SJCRH30 (cell line): ENCODE measurements around the gene MARCHF3. TPM values are rescaled to one million over a fixed set of nuclear protein-coding genes. Genes with fewer than 3 reads are reported as not detected.

Experiments used
- DNase-seq, 2 experiments: peaks; one replicate each; pipeline ENCODE4 v3.0.0-alpha.2; 2015 to 2020
- H3K27ac ChIP-seq: fragments of 250-450 bp; sonication (Bioruptor Pico); 2 replicates; pipeline ENCODE4 v1.5.1; 2020; ENCODE audit warnings: mild to moderate bottlenecking, moderate library complexity
- H3K27me3 ChIP-seq: fragments of 250-450 bp; sonication (Bioruptor Pico); 2 replicates; pipeline ENCODE4 v1.5.1; 2020; ENCODE audit warnings: mild to moderate bottlenecking, moderate library complexity
- H3K36me3 ChIP-seq: fragments of 250-450 bp; sonication (Bioruptor Pico); 2 replicates; pipeline ENCODE4 v1.5.1; 2020; ENCODE audit warnings: mild to moderate bottlenecking, moderate library complexity
- H3K4me1 ChIP-seq: fragments of 250-450 bp; sonication (Bioruptor Pico); 2 replicates; pipeline ENCODE4 v1.5.1; 2020; ENCODE audit warnings: mild to moderate bottlenecking, moderate library complexity
- H3K4me3 ChIP-seq: fragments of 250-450 bp; sonication (Bioruptor Pico); 2 replicates; pipeline ENCODE4 v1.5.1; 2020; ENCODE audit warnings: mild to moderate bottlenecking, moderate library complexity
- H3K9me3 ChIP-seq: fragments of 250-450 bp; sonication (Bioruptor Pico); replicated peaks from 2 replicates; pipeline ENCODE4 v1.5.1; 2020; ENCODE audit warnings: mild to moderate bottlenecking, moderate library complexity
- total RNA-seq: library from RNA; depleted of rRNA; stranded (reverse); fragments of >200 nt; shearing (Covaris generic); gene quantifications from 2 replicates; pipeline ENCODE4 v1.2.3, GENCODE V29; 2014

Gene MARCHF3
- total RNA-seq, 1 experiment from 2014 or later, result 40.8 TPM

- DNase-seq, result no peak
- H3K27ac ChIP-seq, result peak overlapping the region; percentile 55
- H3K9me3 ChIP-seq, result no peaks in the 10 kb centered on the region
- H3K4me3 ChIP-seq, result no peak overlapping the region
- peaks cover 56% of the 10 kb centered on the region for H3K4me1 ChIP-seq
- H3K36me3 ChIP-seq, result no peaks in the 10 kb centered on the region
- H3K27me3 ChIP-seq, result no peaks in the 10 kb centered on the region
Measured at GRCh38 chr5:126973193-126973592, 57.2 kb downstream of the MARCHF3 start.

GRCh38 chr5:126972062-126972895 lies 58.1 kb downstream of the MARCHF3 start:
- peak; percentile 41 to 80 for DNase-seq
- Histone ChIP-seq H3K9me3 (no peaks in the 10 kb centered on the region), H3K4me1 (peaks cover 56% of the 10 kb centered on the region), H3K4me3 (no peak overlapping the region), H3K27ac (peak overlapping the region; percentile 55), H3K27me3 (no peaks in the 10 kb centered on the region), H3K36me3 (no peaks in the 10 kb centered on the region)

- no peak overlapping the region for H3K4me3 ChIP-seq
Measured at GRCh38 chr5:126971455-126972031, 58.8 kb downstream of the MARCHF3 start.

GRCh38 chr5:126970517-126971017 lies 59.8 kb downstream of the MARCHF3 start:
- H3K4me3 ChIP-seq, result no peak overlapping the region
- DNase-seq, result peak in 1 of 2 experiments; percentile 43
- H3K27ac ChIP-seq, result no peak overlapping the region
- H3K9me3 ChIP-seq, result no peaks in the 10 kb centered on the region
- no peaks in the 10 kb centered on the region for H3K36me3 ChIP-seq
- no peaks in the 10 kb centered on the region for H3K27me3 ChIP-seq
- H3K4me1 ChIP-seq, result peaks cover 44% of the 10 kb centered on the region

More at GRCh38 chr5:126971455-126972031, 58.8 kb downstream of the MARCHF3 start:
- DNase-seq, result peak in 1 of 2 experiments; percentile 35
- Histone ChIP-seq H3K36me3 (no peaks in the 10 kb centered on the region), H3K4me1 (peaks cover 51% of the 10 kb centered on the region), H3K9me3 (no peaks in the 10 kb centered on the region), H3K27ac (peak overlapping the region; percentile 7; the same call in 1 of the 2 replicates), H3K27me3 (no peaks in the 10 kb centered on the region)

GRCh38 chr5:126969548-126969947 lies 60.8 kb downstream of the MARCHF3 start:
- no peaks in the 10 kb centered on the region for H3K27me3 ChIP-seq
- no peaks in the 10 kb centered on the region for H3K36me3 ChIP-seq
- H3K4me1 ChIP-seq, result peaks cover 45% of the 10 kb centered on the region
- no peak for DNase-seq
- no peak overlapping the region for H3K4me3 ChIP-seq
- no peaks in the 10 kb centered on the region for H3K9me3 ChIP-seq
- H3K27ac ChIP-seq, result no peak overlapping the region

- H3K4me3 ChIP-seq, result no peak overlapping the region
- no peaks in the 10 kb centered on the region for H3K27me3 ChIP-seq
- H3K9me3 ChIP-seq, result no peaks in the 10 kb centered on the region
- no peak for DNase-seq
- H3K36me3 ChIP-seq, result no peaks in the 10 kb centered on the region
- no peak overlapping the region for H3K27ac ChIP-seq
- peaks cover 40% of the 10 kb centered on the region for H3K4me1 ChIP-seq
Measured at GRCh38 chr5:126967808-126968466, 62.4 kb downstream of the MARCHF3 start.

GRCh38 chr5:126965487-126965886 lies 64.9 kb downstream of the MARCHF3 start:
- H3K27ac ChIP-seq, result no peak overlapping the region
- no peaks in the 10 kb centered on the region for H3K9me3 ChIP-seq
- peaks cover 18% of the 10 kb centered on the region for H3K4me1 ChIP-seq

GRCh38 chr5:126965061-126965475 lies 65.3 kb downstream of the MARCHF3 start:
- H3K27ac ChIP-seq, result no peak overlapping the region
- H3K4me3 ChIP-seq, result no peak overlapping the region
- peaks cover 14% of the 10 kb centered on the region for H3K4me1 ChIP-seq
- peak in 1 of 2 experiments; percentile 39 for DNase-seq
- no peaks in the 10 kb centered on the region for H3K36me3 ChIP-seq
- H3K9me3 ChIP-seq, result no peaks in the 10 kb centered on the region
- no peaks in the 10 kb centered on the region for H3K27me3 ChIP-seq

More at GRCh38 chr5:126965487-126965886, 64.9 kb downstream of the MARCHF3 start:
- Histone ChIP-seq H3K27me3 (no peaks in the 10 kb centered on the region), H3K36me3 (no peaks in the 10 kb centered on the region), H3K4me3 (no peak overlapping the region)
- no peak for DNase-seq

- H3K9me3 ChIP-seq, result no peaks in the 10 kb centered on the region
- no peak overlapping the region for H3K27ac ChIP-seq
- no peak overlapping the region for H3K4me3 ChIP-seq
- H3K4me1 ChIP-seq, result peaks cover 11% of the 10 kb centered on the region
- H3K36me3 ChIP-seq, result no peaks in the 10 kb centered on the region
- no peak for DNase-seq
- no peaks in the 10 kb centered on the region for H3K27me3 ChIP-seq
Measured at GRCh38 chr5:126963822-126964375, 66.5 kb downstream of the MARCHF3 start.

- Histone ChIP-seq H3K9me3 (no peaks in the 10 kb centered on the region), H3K4me3 (no peak overlapping the region), H3K4me1 (peaks cover 11% of the 10 kb centered on the region), H3K27me3 (no peaks in the 10 kb centered on the region), H3K36me3 (no peaks in the 10 kb centered on the region), H3K27ac (no peak overlapping the region)
- no peak for DNase-seq
Measured at GRCh38 chr5:126961702-126962101, 68.7 kb downstream of the MARCHF3 start.

- no peak for DNase-seq
- H3K9me3 ChIP-seq, result no peaks in the 10 kb centered on the region
Measured at GRCh38 chr5:126961128-126961527, 69.2 kb downstream of the MARCHF3 start.

GRCh38 chr5:126959188-126959587 lies 71.2 kb downstream of the MARCHF3 start:
- DNase-seq, result no peak
- no peaks in the 10 kb centered on the region for H3K9me3 ChIP-seq
- H3K4me1 ChIP-seq, result no peaks in the 10 kb centered on the region
- no peak overlapping the region for H3K27ac ChIP-seq
- H3K27me3 ChIP-seq, result no peaks in the 10 kb centered on the region
- no peak overlapping the region for H3K4me3 ChIP-seq
- H3K36me3 ChIP-seq, result no peaks in the 10 kb centered on the region

More at GRCh38 chr5:126961128-126961527, 69.2 kb downstream of the MARCHF3 start:
- Histone ChIP-seq H3K27me3 (no peaks in the 10 kb centered on the region), H3K36me3 (no peaks in the 10 kb centered on the region), H3K27ac (no peak overlapping the region), H3K4me1 (peaks cover 11% of the 10 kb centered on the region), H3K4me3 (no peak overlapping the region)

- H3K36me3 ChIP-seq, result 0 out of 2 replicates have a peak, but pooled peaks cover 3% of the 10 kb centered on the region
- no peak overlapping the region for H3K27ac ChIP-seq
- H3K27me3 ChIP-seq, result no peaks in the 10 kb centered on the region
- no peaks in the 10 kb centered on the region for H3K9me3 ChIP-seq
- H3K4me3 ChIP-seq, result no peak overlapping the region
- H3K4me1 ChIP-seq, result no peaks in the 10 kb centered on the region
- no peak for DNase-seq
Measured at GRCh38 chr5:126956991-126957390, 73.4 kb downstream of the MARCHF3 start.

GRCh38 chr5:126954981-126955380 lies 75.4 kb downstream of the MARCHF3 start:
- Histone ChIP-seq H3K9me3 (no peaks in the 10 kb centered on the region), H3K36me3 (0 out of 2 replicates have a peak, but pooled peaks cover 3% of the 10 kb centered on the region), H3K27me3 (no peaks in the 10 kb centered on the region), H3K27ac (no peak overlapping the region), H3K4me3 (no peak overlapping the region), H3K4me1 (no peaks in the 10 kb centered on the region)
- DNase-seq, result no peak
